ENCODE measurements around the gene GTF2IRD1.

The GTF2IRD1 gene

GRCh38 chr7:74590813-74591212, 137.1 kb downstream of the GTF2IRD1 start:
- no peak overlapping the region for H3K4me3 ChIP-seq (ENCODE audit: low read depth, low read length)
- no peak for TF ChIP-seq CTCF (IDR thresholded peaks at IDR 0.05; ENCODE audit: borderline replicate concordance, insufficient read depth, low read depth, low read length)

GRCh38 chr7:74598558-74598957, 144.9 kb downstream of the GTF2IRD1 start:
- no peak for TF ChIP-seq CTCF (IDR thresholded peaks at IDR 0.05; ENCODE audit: borderline replicate concordance, insufficient read depth, low read depth, low read length)
- no peak overlapping the region for H3K4me3 ChIP-seq (ENCODE audit: low read depth, low read length)

GRCh38 chr7:74599244-74599643, 145.5 kb downstream of the GTF2IRD1 start:
- no peak overlapping the region for H3K4me3 ChIP-seq (ENCODE audit: low read depth, low read length)
- TF ChIP-seq CTCF (IDR thresholded peaks at IDR 0.05; ENCODE audit: borderline replicate concordance, insufficient read depth, low read depth, low read length) = no peak

GRCh38 chr7:74604326-74605020, 150.8 kb downstream of the GTF2IRD1 start:
- H3K4me3 ChIP-seq (ENCODE audit: low read depth, low read length) = no peak overlapping the region
- TF ChIP-seq CTCF (IDR thresholded peaks at IDR 0.05; ENCODE audit: borderline replicate concordance, insufficient read depth, low read depth, low read length) = no peak

GRCh38 chr7:74606101-74606908, 152.6 kb downstream of the GTF2IRD1 start:
- H3K4me3 ChIP-seq (ENCODE audit: low read depth, low read length) = peak overlapping the region; percentile 51
- 0 out of 2 replicates have a peak, but pooled peaks have one; percentile 17 for TF ChIP-seq CTCF (IDR thresholded peaks at IDR 0.05; ENCODE audit: borderline replicate concordance, insufficient read depth, low read depth, low read length)

GRCh38 chr7:74606909-74607510, 153.3 kb downstream of the GTF2IRD1 start:
- no peak for TF ChIP-seq CTCF (IDR thresholded peaks at IDR 0.05; ENCODE audit: borderline replicate concordance, insufficient read depth, low read depth, low read length)
- H3K4me3 ChIP-seq (ENCODE audit: low read depth, low read length) = peak overlapping the region; percentile 51
